Transverse colon (tissue), 4 donors: ENCODE measurements around the gene AKR1C3.

Source experiments
- CTCF ChIP-seq, 5 experiments: fragments of 200-600 bp in 3 of 5; fragments of 450-650 bp in 2 of 5; sonication (generic) in 3 of 5; IDR thresholded peaks; 1 replicate in 2 of 5; 2 replicates in 3 of 5; pipeline ENCODE4 v1.5.1; 2016 to 2017; ENCODE audit warnings: antibody characterized with exemption in 5 of 5, inconsistent platforms in 3 of 5, mild to moderate bottlenecking in 2 of 5, moderate library complexity in 1 of 5
- EP300 ChIP-seq: sonication (generic); formaldehyde crosslinking; IDR thresholded peaks from one replicate; pipeline ENCODE4 v1.6.1; 2017; ENCODE audit warnings: antibody characterized with exemption, low read depth
- POLR2AphosphoS5 ChIP-seq, 3 donors: sonication (generic); formaldehyde crosslinking; IDR thresholded peaks; one replicate each; pipeline ENCODE4 v1.6.1; 2016; ENCODE audit warnings: antibody characterized with exemption in 3 of 3

- no peak for TF ChIP-seq CTCF (IDR thresholded peaks at IDR 0.05)
- no peak for TF ChIP-seq EP300
- no peak for TF ChIP-seq POLR2AphosphoS5 (IDR thresholded peaks at IDR 0.05)
These were observed 22.4 kb downstream of the AKR1C3 start for GRCh38 chr10:5116621-5117020.
